HepG2 (cell line): ENCODE data around the gene PRKCD. TPM values are rescaled to one million over a fixed set of nuclear protein-coding genes. Genes with fewer than 3 reads are reported as not detected.
A peak's percentile ranks its signal among the peaks of the same experiment; 100 is the strongest.

Experiments used
- AHDC1 ChIP-seq: sonication (generic); formaldehyde crosslinking; IDR thresholded peaks from 2 replicates; pipeline ENCODE4 v1.5.1; 2020; ENCODE audit warnings: mild to moderate bottlenecking, missing genetic modification reagents, borderline replicate concordance
- FOSL2 ChIP-seq: sonication (generic); formaldehyde crosslinking; IDR thresholded peaks from 2 replicates; pipeline ENCODE4 v1.4.0; 2020; ENCODE audit warnings: missing genetic modification reagents
- HMGXB4 ChIP-seq, 2 experiments: sonication (generic) in 1 of 2; formaldehyde crosslinking in 1 of 2; IDR thresholded peaks; 2 replicates each; pipeline versions ENCODE4 v1.4.0 to v1.6.1; 2018 to 2020; ENCODE audit warnings: missing genetic modification reagents in 2 of 2, borderline replicate concordance in 1 of 2, low read depth in 1 of 2, mild to moderate bottlenecking in 1 of 2, missing biosample characterization in 1 of 2
- HOXA3 ChIP-seq: sonication (generic); formaldehyde crosslinking; IDR thresholded peaks from 2 replicates; pipeline ENCODE4 v1.5.0; 2020; ENCODE audit warnings: missing genetic modification reagents
- MAFK ChIP-seq, 2 experiments: IDR thresholded peaks in 1 of 2; conservative IDR thresholded peaks in 1 of 2; 2 replicates each; pipeline ENCODE4 v1.6.1; 2011; ENCODE audit warnings: improper control_type of control experiment in 2 of 2, low read length in 2 of 2
- MXD3 ChIP-seq: IDR thresholded peaks from 2 replicates; pipeline ENCODE4 v1.6.1; 2016; ENCODE audit warnings: mild to moderate bottlenecking, missing biosample characterization, missing genetic modification reagents
- MYNN ChIP-seq: sonication (generic); formaldehyde crosslinking; IDR thresholded peaks from 2 replicates; pipeline ENCODE4 v1.4.0; 2020; ENCODE audit warnings: mild to moderate bottlenecking, low read depth, missing genetic modification reagents
- NR2F2 ChIP-seq: IDR thresholded peaks from 2 replicates; pipeline ENCODE4 v1.6.1; 2012; ENCODE audit warnings: low read depth, inconsistent platforms, borderline replicate concordance
- POLR2G ChIP-seq: fragments of 200-400 bp; formaldehyde crosslinking; IDR thresholded peaks from 2 replicates; pipeline ENCODE4 v1.6.1; 2018; ENCODE audit warnings: mild to moderate bottlenecking, low read depth, low read length, moderate library complexity
- RBM22 ChIP-seq: fragments of 200-400 bp; formaldehyde crosslinking; optimal IDR thresholded peaks from 2 replicates; pipeline ENCODE3; 2017; ENCODE audit warnings: mild to moderate bottlenecking, low read length, moderate library complexity
- REPIN1 ChIP-seq: sonication (generic); formaldehyde crosslinking; IDR thresholded peaks from 2 replicates; pipeline ENCODE4 v1.8.0; 2022; ENCODE audit warnings: missing genetic modification reagents, low read depth, mild to moderate bottlenecking, borderline replicate concordance
- SYNCRIP ChIP-seq: fragments of 200-400 bp; formaldehyde crosslinking; IDR thresholded peaks from 2 replicates; pipeline ENCODE4 v1.6.1; 2018; ENCODE audit warnings: mild to moderate bottlenecking, low read depth, low read length; ENCODE audit not compliant: insufficient read depth
- TEAD2 ChIP-seq: sonication (generic); formaldehyde crosslinking; IDR thresholded peaks from 2 replicates; pipeline ENCODE4 v1.9.0; 2021; ENCODE audit warnings: missing genetic modification reagents
- THAP11 ChIP-seq: IDR thresholded peaks from 2 replicates; pipeline ENCODE4 v1.6.1; 2016; ENCODE audit warnings: missing biosample characterization, missing genetic modification reagents
- THAP7 ChIP-seq: sonication (generic); formaldehyde crosslinking; IDR thresholded peaks from 2 replicates; pipeline ENCODE4 v1.8.1; 2023; ENCODE audit warnings: mild to moderate bottlenecking, missing genetic modification reagents
- TRIM22 ChIP-seq: fragments of 450-650 bp; IDR thresholded peaks from 2 replicates; pipeline ENCODE4 v1.6.1; 2017
- ZFY ChIP-seq: sonication (generic); formaldehyde crosslinking; IDR thresholded peaks from 2 replicates; pipeline ENCODE4 v1.4.0; 2020; ENCODE audit warnings: missing genetic modification reagents
- ZMAT3 ChIP-seq: sonication (generic); formaldehyde crosslinking; conservative IDR thresholded peaks from 2 replicates; pipeline ENCODE4 v1.7.0; 2021; ENCODE audit warnings: missing genetic modification reagents
- ZNF12 ChIP-seq: sonication (generic); formaldehyde crosslinking; IDR thresholded peaks from 2 replicates; pipeline ENCODE4 v1.5.0; 2020; ENCODE audit warnings: missing genetic modification reagents
- ZNF17 ChIP-seq: sonication (generic); formaldehyde crosslinking; IDR thresholded peaks from 2 replicates; pipeline ENCODE4 v1.5.0; 2020; ENCODE audit warnings: mild to moderate bottlenecking, missing genetic modification reagents
- polyA plus RNA-seq, 8 experiments: library from polyadenylated mRNA; depleted of rRNA in 3 of 8; stranded (reverse) in 7 of 8; unstranded in 1 of 8; fragments of >200 nt; fragmentation: Illumina TruSeq in 4 of 8; extraction: Trizol in 4 of 8; gene quantifications; 2 replicates each; pipeline versions ENCODE4 v1.2.1 to v1.2.3, GENCODE V29; 2011 to 2016; ENCODE audit warnings: low read depth in 4 of 8, missing spikeins in 1 of 8, mixed read lengths in 1 of 8; ENCODE audit not compliant: insufficient read depth in 1 of 8
- total RNA-seq, 5 experiments: library from RNA; depleted of rRNA; stranded (reverse); fragments of >200 nt; fragmentation: Illumina TruSeq; extraction: Trizol; gene quantifications; 2 replicates each; pipeline ENCODE4 v1.2.3, GENCODE V29; 2016; ENCODE audit warnings: low read depth in 1 of 5

Gene PRKCD
- total and polyA plus RNA-seq, 2 of the 13 experiments (the other 11 are each of a cell fraction or from before 2014, with no cell fraction given) = 1.6 to 40.7 TPM

- no peak for TF ChIP-seq SYNCRIP
- TF ChIP-seq HOXA3 (CRISPR knock-in tag) = no peak
- no peak for TF ChIP-seq AHDC1
- TF ChIP-seq TEAD2 = no peak
- no peak for TF ChIP-seq NR2F2
- no peak for TF ChIP-seq MYNN
- no peak for TF ChIP-seq MAFK (conservative IDR thresholded peaks at IDR 0.05 in 1 of 2, IDR thresholded peaks at IDR 0.05 in 1 of 2; ENCODE audit: low read length in 2 of 2)
- TF ChIP-seq RBM22 = peak; percentile 88
- TF ChIP-seq FOSL2 (CRISPR knock-in tag) = peak; percentile 75
- TF ChIP-seq ZFY (CRISPR knock-in tag) = no peak
- TF ChIP-seq POLR2G = peak; percentile 46; the same call in 1 of the 2 replicates
- TF ChIP-seq THAP11 (CRISPR knock-in tag) = no peak
- TF ChIP-seq REPIN1 = no peak
- no peak for TF ChIP-seq HMGXB4 (CRISPR knock-in tag; IDR thresholded peaks at IDR 0.05; ENCODE audit: borderline replicate concordance in 1 of 2, low read depth in 1 of 2)
- TF ChIP-seq TRIM22 = no peak
- no peak for TF ChIP-seq MXD3 (CRISPR knock-in tag)
- TF ChIP-seq ZNF12 (CRISPR knock-in tag) = no peak
- no peak for TF ChIP-seq ZNF17 (CRISPR knock-in tag)
- TF ChIP-seq ZMAT3 = no peak
- TF ChIP-seq THAP7 = no peak
Observed at GRCh38 chr3:53238051-53238850, 77.2 kb downstream of the PRKCD start (continued).
